ENCODE results near the gene AKAP13. TPM values are rescaled to one million over a fixed set of nuclear protein-coding genes. Genes with fewer than 3 reads are reported as not detected.
"Not testable (repeated sequence)": the region's sequence is repeated elsewhere in the genome, so short reads cannot be mapped to it uniquely, and the experiment has no call there.

The AKAP13 gene
- total RNA-seq, 4 donors from 2014 or later: 57.3 to 178 (median 81.5) TPM

- H3K27ac ChIP-seq: no peak overlapping the region
- H3K4me1 ChIP-seq: peaks cover 5 to 42% (median 19%) of the 10 kb centered on the region in 3 donors
- TF ChIP-seq POLR2A (IDR thresholded peaks at IDR 0.05) (no peak), CTCF (IDR thresholded peaks at IDR 0.05) (no peak)
- H3K27me3 ChIP-seq: no peaks in the 10 kb centered on the region
- H3K36me3 ChIP-seq: no peaks in the 10 kb centered on the region
- intact Hi-C loops (cut with DNase I): no loop called here
- no peak overlapping the region for H3K4me3 ChIP-seq
- H3K9me3 ChIP-seq: no peaks in the 10 kb centered on the region
- no peak for DNase-seq
Observed at GRCh38 chr15:85340852-85341251, 39.6 kb upstream of the AKAP13 start.

- H3K36me3 ChIP-seq; intact Hi-C loops (cut with DNase I); H3K27me3 ChIP-seq; H3K9me3 ChIP-seq; DNase-seq; H3K27ac ChIP-seq; H3K4me3 ChIP-seq: not testable (repeated sequence)
- H3K4me1 ChIP-seq: peaks cover 9 to 46% (median 19%) of the 10 kb centered on the region in 3 donors
- whole genome bisulfite sequencing, 2 donors: 82 to 83% methylated on average over 6 of the region's 6 CpGs
Observed at GRCh38 chr15:85342163-85342562, 38.2 kb upstream of the AKAP13 start.

GRCh38 chr15:85343443-85343842 is 37.0 kb upstream of the AKAP13 start:
- H3K4me3 ChIP-seq; H3K9me3 ChIP-seq; H3K36me3 ChIP-seq; H3K27me3 ChIP-seq; DNase-seq; intact Hi-C loops (cut with DNase I): not testable (repeated sequence)
- Histone ChIP-seq H3K4me1 (peaks cover 9 to 38% (median 19%) of the 10 kb centered on the region in 3 donors), H3K27ac (peak overlapping the region; percentile 28 to 84 (median 54))
- WGBS, 2 donors: 21 to 26% methylated on average over 5 of the region's 5 CpGs

- DNase-seq; H3K27me3 ChIP-seq; intact Hi-C loops (cut with DNase I); H3K36me3 ChIP-seq; H3K9me3 ChIP-seq; H3K4me3 ChIP-seq: not testable (repeated sequence)
- WGBS, 2 donors: 56 to 57% methylated on average over 1 of the region's 1 CpG
- H3K27ac ChIP-seq: peak overlapping the region in 3 of 4 donors; percentile 43 to 84 (median 65)
- peaks cover 9 to 39% (median 19%) of the 10 kb centered on the region in 3 donors for H3K4me1 ChIP-seq
Observed at GRCh38 chr15:85344241-85344640, 36.2 kb upstream of the AKAP13 start.

GRCh38 chr15:85344653-85345114 is 35.7 kb upstream of the AKAP13 start:
- intact Hi-C loops (cut with DNase I); DNase-seq; H3K4me3 ChIP-seq; H3K36me3 ChIP-seq; H3K9me3 ChIP-seq; H3K27me3 ChIP-seq: not testable (repeated sequence)
- 19 to 51% methylated on average over 6 of the region's 6 CpGs for WGBS, 2 donors
- Histone ChIP-seq H3K27ac (peak overlapping the region; percentile 43 to 84 (median 63)), H3K4me1 (peaks cover 9 to 39% (median 19%) of the 10 kb centered on the region in 3 donors)

GRCh38 chr15:85345196-85345918 is 35.0 kb upstream of the AKAP13 start:
- intact Hi-C loops (cut with DNase I); DNase-seq; H3K9me3 ChIP-seq; H3K36me3 ChIP-seq; H3K27me3 ChIP-seq; H3K4me3 ChIP-seq: not testable (repeated sequence)
- Histone ChIP-seq H3K27ac (peak overlapping the region; percentile 43 to 84 (median 63)), H3K4me1 (peaks cover 9 to 39% (median 19%) of the 10 kb centered on the region in 3 donors)
- WGBS, 2 donors: 69 to 70% methylated on average over 4 of the region's 4 CpGs

GRCh38 chr15:85346462-85347084 is 33.8 kb upstream of the AKAP13 start:
- H3K27me3 ChIP-seq; H3K9me3 ChIP-seq; DNase-seq; H3K36me3 ChIP-seq; H3K27ac ChIP-seq; H3K4me3 ChIP-seq; intact Hi-C loops (cut with DNase I): not testable (repeated sequence)
- peaks cover 9 to 39% (median 19%) of the 10 kb centered on the region in 3 donors for H3K4me1 ChIP-seq
- 85% methylated on average over 1 of the region's 1 CpG; no CpG with 5 or more reads in 1 of the 2 donors for WGBS, 2 donors

GRCh38 chr15:85347264-85348047 is 32.9 kb upstream of the AKAP13 start:
- H3K9me3 ChIP-seq; intact Hi-C loops (cut with DNase I); H3K36me3 ChIP-seq; H3K27me3 ChIP-seq; H3K4me3 ChIP-seq; DNase-seq; H3K27ac ChIP-seq: not testable (repeated sequence)
- peaks cover 9 to 39% (median 19%) of the 10 kb centered on the region in 3 donors for H3K4me1 ChIP-seq
- 83 to 90% methylated on average over 5 of the region's 5 CpGs for WGBS, 2 donors

GRCh38 chr15:85348048-85348766 is 32.2 kb upstream of the AKAP13 start:
- WGBS, 2 donors: 87 to 88% methylated on average over 7 to 8 of the region's 8 CpGs
- H3K27me3 ChIP-seq; H3K9me3 ChIP-seq; H3K4me3 ChIP-seq; DNase-seq; intact Hi-C loops (cut with DNase I); H3K36me3 ChIP-seq: not testable (repeated sequence)
- Histone ChIP-seq H3K4me1 (peaks cover 9 to 36% (median 17%) of the 10 kb centered on the region in 3 donors), H3K27ac (peak overlapping the region in 1 of 4 donors; percentile 9)

GRCh38 chr15:85349062-85349461 is 31.3 kb upstream of the AKAP13 start:
- H3K27me3 ChIP-seq; intact Hi-C loops (cut with DNase I); H3K27ac ChIP-seq; H3K9me3 ChIP-seq; H3K36me3 ChIP-seq; H3K4me3 ChIP-seq; DNase-seq: not testable (repeated sequence)
- 76 to 83% methylated on average over 4 of the region's 4 CpGs for WGBS, 2 donors
- H3K4me1 ChIP-seq: peaks cover 7 to 28% (median 11%) of the 10 kb centered on the region in 3 donors

Data from esophagus squamous epithelium (tissue), 5 donors.